Measurements from ENCODE around the gene PDK2.

DNA sequence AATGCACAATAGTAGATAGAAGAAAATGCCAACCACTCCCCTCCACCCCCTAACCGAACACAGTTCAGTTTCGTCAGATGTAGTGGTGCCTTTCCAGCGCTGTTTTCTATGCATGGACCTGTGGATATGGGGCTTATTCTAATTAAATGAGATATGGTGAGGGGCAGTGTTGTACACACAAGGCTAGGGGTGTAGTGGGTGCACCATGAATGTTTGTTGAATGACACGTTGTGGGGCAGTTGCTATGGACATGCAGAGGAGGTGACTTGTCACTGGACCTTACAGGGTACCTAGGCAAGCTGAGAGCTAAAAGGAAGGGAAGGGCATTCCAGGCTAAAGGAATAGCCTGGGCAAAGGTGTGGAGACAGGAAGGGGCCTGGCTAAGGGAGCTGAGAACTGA lies 3.4 kb downstream of the PDK2 start:
- TF ChIP-seq EZH2 (IDR thresholded peaks at IDR 0.05; ENCODE audit: low read length, unreplicated experiment), result no peak
- TF ChIP-seq, protein P1, sequence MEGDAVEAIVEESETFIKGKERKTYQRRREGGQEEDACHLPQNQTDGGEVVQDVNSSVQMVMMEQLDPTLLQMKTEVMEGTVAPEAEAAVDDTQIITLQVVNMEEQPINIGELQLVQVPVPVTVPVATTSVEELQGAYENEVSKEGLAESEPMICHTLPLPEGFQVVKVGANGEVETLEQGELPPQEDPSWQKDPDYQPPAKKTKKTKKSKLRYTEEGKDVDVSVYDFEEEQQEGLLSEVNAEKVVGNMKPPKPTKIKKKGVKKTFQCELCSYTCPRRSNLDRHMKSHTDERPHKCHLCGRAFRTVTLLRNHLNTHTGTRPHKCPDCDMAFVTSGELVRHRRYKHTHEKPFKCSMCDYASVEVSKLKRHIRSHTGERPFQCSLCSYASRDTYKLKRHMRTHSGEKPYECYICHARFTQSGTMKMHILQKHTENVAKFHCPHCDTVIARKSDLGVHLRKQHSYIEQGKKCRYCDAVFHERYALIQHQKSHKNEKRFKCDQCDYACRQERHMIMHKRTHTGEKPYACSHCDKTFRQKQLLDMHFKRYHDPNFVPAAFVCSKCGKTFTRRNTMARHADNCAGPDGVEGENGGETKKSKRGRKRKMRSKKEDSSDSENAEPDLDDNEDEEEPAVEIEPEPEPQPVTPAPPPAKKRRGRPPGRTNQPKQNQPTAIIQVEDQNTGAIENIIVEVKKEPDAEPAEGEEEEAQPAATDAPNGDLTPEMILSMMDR (conservative IDR thresholded peaks at IDR 0.05; ENCODE audit: low read depth, low read length), result no peak
